Breast epithelium (tissue), 4 donors: ENCODE data around the gene GJD2. TPM values are rescaled to one million over a fixed set of nuclear protein-coding genes. Genes with fewer than 3 reads are reported as not detected.

Source experiments
- DNase-seq, 2 donors: peaks; one replicate each; pipeline ENCODE4 v3.0.0-alpha.2; 2019; ENCODE audit warnings: low spot score in 2 of 2
- H3K27ac ChIP-seq, 2 donors: fragments of 200-600 bp; sonication (generic) in 1 of 2; one replicate each; pipeline ENCODE4 v1.5.1; 2016 to 2019; ENCODE audit warnings: mild to moderate bottlenecking in 1 of 2
- H3K27me3 ChIP-seq, 2 donors: fragments of 200-600 bp; sonication (generic) in 1 of 2; one replicate each; pipeline versions ENCODE4 v1.5.1 to v1.6.0; 2017 to 2019; ENCODE audit warnings: control low read depth in 1 of 2, mild to moderate bottlenecking in 1 of 2
- H3K36me3 ChIP-seq: fragments of 200-600 bp; one replicate; pipeline ENCODE4 v1.5.1; 2019
- H3K4me1 ChIP-seq, 2 donors: fragments of 200-600 bp; sonication (generic); one replicate each; pipeline ENCODE4 v1.5.1; 2016 to 2019; ENCODE audit warnings: control low read depth in 1 of 2
- H3K4me3 ChIP-seq, 3 donors: fragments of 200-600 bp; sonication (generic); 1 replicate in 2 of 3; 2 replicates in 1 of 3; pipeline ENCODE4 v1.5.1; 2016 to 2019; ENCODE audit warnings: mild to moderate bottlenecking in 3 of 3, moderate library complexity in 2 of 3
- H3K9me3 ChIP-seq, 2 donors: fragments of 200-600 bp; sonication (generic) in 1 of 2; one replicate each; pipeline ENCODE4 v1.5.1; 2016 to 2019; ENCODE audit warnings: control low read depth in 1 of 2
- POLR2A ChIP-seq: fragments of 450-650 bp; IDR thresholded peaks from one replicate; pipeline ENCODE4 v1.6.1; 2016; ENCODE audit warnings: antibody characterized with exemption, mild to moderate bottlenecking, moderate library complexity
- POLR2AphosphoS5 ChIP-seq, 3 donors: sonication (generic); formaldehyde crosslinking; IDR thresholded peaks; one replicate each; pipeline ENCODE4 v1.6.1; 2017; ENCODE audit warnings: antibody characterized with exemption in 3 of 3
- intact Hi-C: fragments of 100-400 bp; cut with DNase I; formaldehyde crosslinking; loops from one replicate; pipeline ENCODE4 v1.15.1; 2023; ENCODE audit warnings: low total_unique reads
- total RNA-seq, 3 donors: library from RNA; depleted of rRNA; stranded (reverse); fragments of >200 nt; gene quantifications; one replicate each; pipeline ENCODE4 v1.1.0, GENCODE V29; 2016
- TF ChIP-seq, protein P1 (sequence below), 3 donors: fragments of 450-650 bp; IDR thresholded peaks; one replicate each; pipeline ENCODE4 v1.5.1; 2016 to 2017; ENCODE audit warnings: antibody characterized with exemption in 3 of 3, mild to moderate bottlenecking in 3 of 3, moderate library complexity in 3 of 3

The GJD2 gene
- total RNA-seq, 3 donors from 2014 or later: not detected

DNA sequence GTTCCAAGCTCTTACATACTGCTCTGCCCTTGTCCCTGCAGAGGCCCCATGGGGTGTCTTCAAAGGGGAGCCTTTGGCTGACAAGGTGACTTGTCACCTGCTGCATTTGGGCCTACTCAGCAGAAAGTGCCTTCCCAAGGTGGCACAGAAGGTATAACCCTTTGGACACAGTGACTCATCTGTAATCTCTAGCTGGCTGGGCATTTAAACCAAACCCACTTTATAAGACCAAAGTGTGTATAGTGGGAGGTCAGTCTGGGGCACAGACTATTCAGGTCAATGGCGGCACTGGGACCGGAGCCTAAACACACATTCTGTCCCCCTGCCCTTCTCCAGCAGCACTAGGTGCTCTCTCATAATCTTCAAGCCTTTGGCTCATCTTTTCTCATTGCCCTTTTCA lies 35.1 kb downstream of the GJD2 start:
- TF ChIP-seq POLR2A: no peak
- TF ChIP-seq, protein P1, sequence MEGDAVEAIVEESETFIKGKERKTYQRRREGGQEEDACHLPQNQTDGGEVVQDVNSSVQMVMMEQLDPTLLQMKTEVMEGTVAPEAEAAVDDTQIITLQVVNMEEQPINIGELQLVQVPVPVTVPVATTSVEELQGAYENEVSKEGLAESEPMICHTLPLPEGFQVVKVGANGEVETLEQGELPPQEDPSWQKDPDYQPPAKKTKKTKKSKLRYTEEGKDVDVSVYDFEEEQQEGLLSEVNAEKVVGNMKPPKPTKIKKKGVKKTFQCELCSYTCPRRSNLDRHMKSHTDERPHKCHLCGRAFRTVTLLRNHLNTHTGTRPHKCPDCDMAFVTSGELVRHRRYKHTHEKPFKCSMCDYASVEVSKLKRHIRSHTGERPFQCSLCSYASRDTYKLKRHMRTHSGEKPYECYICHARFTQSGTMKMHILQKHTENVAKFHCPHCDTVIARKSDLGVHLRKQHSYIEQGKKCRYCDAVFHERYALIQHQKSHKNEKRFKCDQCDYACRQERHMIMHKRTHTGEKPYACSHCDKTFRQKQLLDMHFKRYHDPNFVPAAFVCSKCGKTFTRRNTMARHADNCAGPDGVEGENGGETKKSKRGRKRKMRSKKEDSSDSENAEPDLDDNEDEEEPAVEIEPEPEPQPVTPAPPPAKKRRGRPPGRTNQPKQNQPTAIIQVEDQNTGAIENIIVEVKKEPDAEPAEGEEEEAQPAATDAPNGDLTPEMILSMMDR (IDR thresholded peaks at IDR 0.05): no peak
- TF ChIP-seq POLR2AphosphoS5 (IDR thresholded peaks at IDR 0.05): no peak
- Histone ChIP-seq H3K36me3 (no peaks in the 10 kb centered on the region), H3K27ac (no peak overlapping the region), H3K9me3 (no peaks in the 10 kb centered on the region), H3K27me3 (peaks cover 0 to 15% of the 10 kb centered on the region in 2 donors), H3K4me3 (no peak overlapping the region), H3K4me1 (no peaks in the 10 kb centered on the region)
- no peak for DNase-seq
- intact Hi-C loops: no loop called here

- no peak for DNase-seq
- H3K27ac ChIP-seq: no peak overlapping the region
- no peaks in the 10 kb centered on the region for H3K9me3 ChIP-seq
- H3K36me3 ChIP-seq: no peaks in the 10 kb centered on the region
- intact Hi-C loops: no loop called here
- peaks cover 0 to 18% of the 10 kb centered on the region in 2 donors for H3K27me3 ChIP-seq
- H3K4me1 ChIP-seq: no peaks in the 10 kb centered on the region
- no peak overlapping the region for H3K4me3 ChIP-seq
- TF ChIP-seq POLR2A: no peak
- TF ChIP-seq, protein P1 (IDR thresholded peaks at IDR 0.05): no peak
- no peak for TF ChIP-seq POLR2AphosphoS5 (IDR thresholded peaks at IDR 0.05)
These were observed 35.8 kb downstream of the GJD2 start for GRCh38 chr15:34718681-34719665.

- no peak for DNase-seq
- peaks cover 0 to 19% of the 10 kb centered on the region in 2 donors for H3K27me3 ChIP-seq
- H3K9me3 ChIP-seq: no peaks in the 10 kb centered on the region
- intact Hi-C loops: no loop called here
- H3K4me3 ChIP-seq: no peak overlapping the region
- TF ChIP-seq POLR2AphosphoS5 (IDR thresholded peaks at IDR 0.05) (no peak), POLR2A (no peak)
- TF ChIP-seq, protein P1 (IDR thresholded peaks at IDR 0.05): no peak
- H3K36me3 ChIP-seq: no peaks in the 10 kb centered on the region
- H3K27ac ChIP-seq: no peak overlapping the region
- no peaks in the 10 kb centered on the region for H3K4me1 ChIP-seq
These were observed 37.1 kb downstream of the GJD2 start for GRCh38 chr15:34717729-34718128.

GRCh38 chr15:34716111-34716510 lies 38.7 kb downstream of the GJD2 start:
- intact Hi-C loops: no loop called here
- no peaks in the 10 kb centered on the region for H3K9me3 ChIP-seq
- TF ChIP-seq, protein P1 (IDR thresholded peaks at IDR 0.05): no peak
- no peaks in the 10 kb centered on the region for H3K4me1 ChIP-seq
- H3K27me3 ChIP-seq: peaks cover 0 to 16% of the 10 kb centered on the region in 2 donors
- H3K27ac ChIP-seq: no peak overlapping the region
- no peak for DNase-seq
- no peak overlapping the region for H3K4me3 ChIP-seq
- H3K36me3 ChIP-seq: no peaks in the 10 kb centered on the region

DNA sequence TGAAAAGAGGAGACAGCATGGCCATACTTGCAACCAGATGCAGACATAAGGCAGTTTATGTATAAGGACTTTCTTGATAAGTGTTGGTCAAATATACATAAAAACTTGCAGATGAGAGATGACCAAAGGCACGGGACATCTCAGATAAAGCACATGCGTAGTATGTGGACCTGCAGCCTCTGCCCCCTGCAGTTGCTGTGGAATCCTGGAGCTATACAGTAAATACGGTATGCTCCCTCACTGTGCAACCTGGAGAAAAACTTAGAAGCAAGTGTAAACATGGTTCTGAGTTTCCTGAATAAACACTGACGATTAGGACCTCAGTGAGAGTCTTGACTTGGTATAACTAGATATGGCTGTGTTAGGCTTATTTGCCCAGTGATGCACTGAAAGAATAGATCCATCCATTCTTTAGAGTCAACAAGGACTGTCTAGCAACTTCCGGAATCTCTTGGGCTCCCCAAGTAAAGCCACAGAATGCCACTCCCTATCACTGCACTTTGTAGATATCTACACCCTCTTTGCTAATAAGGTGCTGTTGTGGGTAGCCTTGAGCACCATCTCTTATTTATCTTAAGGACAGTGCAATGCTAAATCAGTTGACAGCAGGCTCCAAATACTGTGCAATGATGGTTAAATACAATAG lies 40.2 kb downstream of the GJD2 start:
- H3K9me3 ChIP-seq: no peaks in the 10 kb centered on the region
- TF ChIP-seq, protein P1 (IDR thresholded peaks at IDR 0.05): no peak
- TF ChIP-seq POLR2AphosphoS5 (IDR thresholded peaks at IDR 0.05) (no peak), POLR2A (no peak)
- H3K36me3 ChIP-seq: no peaks in the 10 kb centered on the region
- no peaks in the 10 kb centered on the region for H3K4me1 ChIP-seq
- peaks cover 0 to 16% of the 10 kb centered on the region in 2 donors for H3K27me3 ChIP-seq
- intact Hi-C loops: no loop called here
- no peak overlapping the region for H3K4me3 ChIP-seq
- DNase-seq: no peak
- no peak overlapping the region for H3K27ac ChIP-seq
